ENCODE data around the gene METTL26.
A peak's percentile ranks its signal among the peaks of the same experiment; 100 is the strongest.

METTL26 gene

GRCh38 chr16:666572-666971 is 30.5 kb upstream of the METTL26 start:
- H3K36me3 ChIP-seq (ENCODE audit: control insufficient read depth, insufficient read depth, low read length) = peaks cover 30% of the 10 kb centered on the region
- no peaks in the 10 kb centered on the region for H3K9me3 ChIP-seq (ENCODE audit: control insufficient read depth, insufficient read depth, low read depth, low read length)
- H3K27me3 ChIP-seq (ENCODE audit: control insufficient read depth, insufficient read depth, low read length) = no peaks in the 10 kb centered on the region
- H3K27ac ChIP-seq (ENCODE audit: low read depth, low read length) = no peak overlapping the region
- no peak overlapping the region for H3K9ac ChIP-seq (ENCODE audit: low read length)
- peaks cover 6% of the 10 kb centered on the region; the same call in 1 of the 2 replicates for H3K4me1 ChIP-seq (ENCODE audit: control insufficient read depth, insufficient read depth, low read length)
- H3K4me3 ChIP-seq (ENCODE audit: low read depth, low read length) = no peak overlapping the region

GRCh38 chr16:662597-662996 is 26.5 kb upstream of the METTL26 start:
- Histone ChIP-seq H3K36me3 (ENCODE audit: control insufficient read depth, insufficient read depth, low read length) (peaks cover 15% of the 10 kb centered on the region), H3K4me3 (ENCODE audit: low read depth, low read length) (no peak overlapping the region), H3K9ac (ENCODE audit: low read length) (no peak overlapping the region), H3K27me3 (ENCODE audit: control insufficient read depth, insufficient read depth, low read length) (no peaks in the 10 kb centered on the region), H3K4me1 (ENCODE audit: control insufficient read depth, insufficient read depth, low read length) (peaks cover 7% of the 10 kb centered on the region), H3K27ac (ENCODE audit: low read depth, low read length) (no peak overlapping the region), H3K9me3 (ENCODE audit: control insufficient read depth, insufficient read depth, low read depth, low read length) (no peaks in the 10 kb centered on the region)

GRCh38 chr16:662095-662494 is 26.0 kb upstream of the METTL26 start:
- Histone ChIP-seq H3K4me1 (ENCODE audit: control insufficient read depth, insufficient read depth, low read length) (peaks cover 7% of the 10 kb centered on the region), H3K9me3 (ENCODE audit: control insufficient read depth, insufficient read depth, low read depth, low read length) (no peaks in the 10 kb centered on the region), H3K4me3 (ENCODE audit: low read depth, low read length) (no peak overlapping the region), H3K36me3 (ENCODE audit: control insufficient read depth, insufficient read depth, low read length) (peaks cover 19% of the 10 kb centered on the region), H3K27me3 (ENCODE audit: control insufficient read depth, insufficient read depth, low read length) (no peaks in the 10 kb centered on the region), H3K9ac (ENCODE audit: low read length) (no peak overlapping the region), H3K27ac (ENCODE audit: low read depth, low read length) (no peak overlapping the region)

GRCh38 chr16:661184-661821 is 25.2 kb upstream of the METTL26 start:
- Histone ChIP-seq H3K9ac (ENCODE audit: low read length) (peak overlapping the region; percentile 24), H3K4me1 (ENCODE audit: control insufficient read depth, insufficient read depth, low read length) (peaks cover 7% of the 10 kb centered on the region), H3K27me3 (ENCODE audit: control insufficient read depth, insufficient read depth, low read length) (no peaks in the 10 kb centered on the region), H3K27ac (ENCODE audit: low read depth, low read length) (no peak overlapping the region), H3K9me3 (ENCODE audit: control insufficient read depth, insufficient read depth, low read depth, low read length) (no peaks in the 10 kb centered on the region), H3K4me3 (ENCODE audit: low read depth, low read length) (no peak overlapping the region; the same call in 1 of the 2 replicates), H3K36me3 (ENCODE audit: control insufficient read depth, insufficient read depth, low read length) (peaks cover 21% of the 10 kb centered on the region)

- Histone ChIP-seq H3K4me3 (ENCODE audit: low read depth, low read length) (peak overlapping the region; percentile 12), H3K27ac (ENCODE audit: low read depth, low read length) (no peak overlapping the region), H3K27me3 (ENCODE audit: control insufficient read depth, insufficient read depth, low read length) (no peaks in the 10 kb centered on the region), H3K4me1 (ENCODE audit: control insufficient read depth, insufficient read depth, low read length) (peaks cover 7% of the 10 kb centered on the region), H3K36me3 (ENCODE audit: control insufficient read depth, insufficient read depth, low read length) (peaks cover 24% of the 10 kb centered on the region), H3K9ac (ENCODE audit: low read length) (peak overlapping the region; percentile 24), H3K9me3 (ENCODE audit: control insufficient read depth, insufficient read depth, low read depth, low read length) (no peaks in the 10 kb centered on the region)
Measured at GRCh38 chr16:660459-661183, 24.5 kb upstream of the METTL26 start.

GRCh38 chr16:660132-660458 is 24.0 kb upstream of the METTL26 start:
- Histone ChIP-seq H3K36me3 (ENCODE audit: control insufficient read depth, insufficient read depth, low read length) (peaks cover 29% of the 10 kb centered on the region), H3K4me1 (ENCODE audit: control insufficient read depth, insufficient read depth, low read length) (peaks cover 7% of the 10 kb centered on the region), H3K9me3 (ENCODE audit: control insufficient read depth, insufficient read depth, low read depth, low read length) (no peaks in the 10 kb centered on the region), H3K27me3 (ENCODE audit: control insufficient read depth, insufficient read depth, low read length) (no peaks in the 10 kb centered on the region), H3K9ac (ENCODE audit: low read length) (no peak overlapping the region), H3K4me3 (ENCODE audit: low read depth, low read length) (peak overlapping the region; percentile 12; the same call in 1 of the 2 replicates), H3K27ac (ENCODE audit: low read depth, low read length) (no peak overlapping the region)

- H3K4me3 ChIP-seq (ENCODE audit: low read depth, low read length) = no peak overlapping the region
- H3K27ac ChIP-seq (ENCODE audit: low read depth, low read length) = no peak overlapping the region
- H3K9ac ChIP-seq (ENCODE audit: low read length) = no peak overlapping the region
- H3K36me3 ChIP-seq (ENCODE audit: control insufficient read depth, insufficient read depth, low read length) = peaks cover 30% of the 10 kb centered on the region
- peaks cover 7% of the 10 kb centered on the region for H3K4me1 ChIP-seq (ENCODE audit: control insufficient read depth, insufficient read depth, low read length)
- H3K27me3 ChIP-seq (ENCODE audit: control insufficient read depth, insufficient read depth, low read length) = no peaks in the 10 kb centered on the region
- H3K9me3 ChIP-seq (ENCODE audit: control insufficient read depth, insufficient read depth, low read depth, low read length) = no peaks in the 10 kb centered on the region
Measured at GRCh38 chr16:659618-660017, 23.5 kb upstream of the METTL26 start.

GRCh38 chr16:658679-659571 is 22.8 kb upstream of the METTL26 start:
- Histone ChIP-seq H3K4me3 (ENCODE audit: low read depth, low read length) (no peak overlapping the region), H3K27ac (ENCODE audit: low read depth, low read length) (no peak overlapping the region), H3K27me3 (ENCODE audit: control insufficient read depth, insufficient read depth, low read length) (no peaks in the 10 kb centered on the region), H3K36me3 (ENCODE audit: control insufficient read depth, insufficient read depth, low read length) (peaks cover 30% of the 10 kb centered on the region), H3K9ac (ENCODE audit: low read length) (no peak overlapping the region), H3K4me1 (ENCODE audit: control insufficient read depth, insufficient read depth, low read length) (peaks cover 7% of the 10 kb centered on the region), H3K9me3 (ENCODE audit: control insufficient read depth, insufficient read depth, low read depth, low read length) (no peaks in the 10 kb centered on the region)

- Histone ChIP-seq H3K27me3 (ENCODE audit: control insufficient read depth, insufficient read depth, low read length) (no peaks in the 10 kb centered on the region), H3K9ac (ENCODE audit: low read length) (no peak overlapping the region), H3K4me1 (ENCODE audit: control insufficient read depth, insufficient read depth, low read length) (peaks cover 7% of the 10 kb centered on the region), H3K27ac (ENCODE audit: low read depth, low read length) (no peak overlapping the region), H3K36me3 (ENCODE audit: control insufficient read depth, insufficient read depth, low read length) (peaks cover 34% of the 10 kb centered on the region), H3K4me3 (ENCODE audit: low read depth, low read length) (no peak overlapping the region), H3K9me3 (ENCODE audit: control insufficient read depth, insufficient read depth, low read depth, low read length) (no peaks in the 10 kb centered on the region)
Measured at GRCh38 chr16:657487-657886, 21.4 kb upstream of the METTL26 start.

GRCh38 chr16:654034-654433 is 17.9 kb upstream of the METTL26 start:
- H3K4me3 ChIP-seq (ENCODE audit: low read depth, low read length) = no peak overlapping the region
- H3K27me3 ChIP-seq (ENCODE audit: control insufficient read depth, insufficient read depth, low read length) = no peaks in the 10 kb centered on the region
- no peaks in the 10 kb centered on the region for H3K9me3 ChIP-seq (ENCODE audit: control insufficient read depth, insufficient read depth, low read depth, low read length)
- no peak overlapping the region for H3K9ac ChIP-seq (ENCODE audit: low read length)
- H3K4me1 ChIP-seq (ENCODE audit: control insufficient read depth, insufficient read depth, low read length) = peaks cover 5% of the 10 kb centered on the region; the same call in 1 of the 2 replicates
- H3K27ac ChIP-seq (ENCODE audit: low read depth, low read length) = no peak overlapping the region
- H3K36me3 ChIP-seq (ENCODE audit: control insufficient read depth, insufficient read depth, low read length) = peaks cover 44% of the 10 kb centered on the region

Measured in HUES6 (cell line).